Measurements from ENCODE around the gene CLCN7.

CLCN7 gene

DNA sequence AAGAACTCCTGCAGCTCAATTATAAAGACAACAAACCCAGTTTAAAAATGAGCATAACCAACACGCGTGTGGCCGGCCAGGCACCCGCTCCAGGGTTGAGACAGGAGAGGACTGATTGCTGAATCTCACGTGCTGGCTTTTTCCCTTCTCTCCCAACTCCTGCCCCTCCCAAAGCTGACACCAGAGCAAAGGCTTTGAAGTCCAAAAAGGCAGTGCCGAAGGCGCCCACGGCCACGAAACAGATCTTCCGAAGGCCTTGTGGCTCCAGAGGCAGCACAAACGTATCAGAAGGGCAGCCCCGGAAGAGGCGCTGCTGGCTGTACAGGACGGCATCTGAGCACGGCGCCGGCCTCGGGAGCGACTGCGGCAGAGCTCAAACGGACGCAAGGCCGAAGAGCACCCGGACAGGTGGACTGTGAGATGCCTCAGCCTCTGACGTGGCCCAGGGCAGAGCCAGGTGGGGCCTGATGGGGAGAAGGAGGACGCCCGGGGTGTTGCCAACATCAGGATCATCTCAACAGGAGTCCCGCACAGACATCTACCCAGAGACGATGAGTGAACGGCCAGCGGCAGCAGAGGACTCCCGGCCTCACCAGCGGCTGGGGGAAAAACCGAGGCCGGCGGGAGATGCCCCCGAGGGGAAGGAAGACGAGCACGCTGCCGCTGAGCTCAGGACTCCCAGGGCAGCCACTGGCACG, 10.5 kb downstream of the CLCN7 start:
- DNase-seq (ENCODE audit: low read depth in 2 of 2): no peak

DNA sequence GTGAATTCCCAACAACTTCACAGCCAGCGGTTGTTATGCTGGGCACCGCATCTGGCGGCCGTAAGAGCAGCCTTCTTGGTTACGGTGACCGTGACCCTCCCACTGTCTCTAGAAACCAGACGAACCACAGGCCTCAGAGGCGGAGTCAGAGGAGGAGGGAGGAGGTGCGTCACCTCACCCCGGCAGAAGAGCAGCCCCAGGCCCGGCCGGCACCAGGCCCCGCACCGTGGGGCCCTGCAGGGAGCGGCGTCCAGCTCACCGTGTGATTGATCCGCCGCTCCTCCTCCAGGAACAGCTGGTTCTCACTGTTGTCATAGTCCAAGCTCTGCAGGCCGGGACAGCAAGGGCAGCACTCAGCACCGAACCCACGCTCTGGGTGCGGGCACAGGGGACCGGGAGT, 13.7 kb downstream of the CLCN7 start:
- DNase-seq (ENCODE audit: low read depth in 2 of 2): no peak

DNA sequence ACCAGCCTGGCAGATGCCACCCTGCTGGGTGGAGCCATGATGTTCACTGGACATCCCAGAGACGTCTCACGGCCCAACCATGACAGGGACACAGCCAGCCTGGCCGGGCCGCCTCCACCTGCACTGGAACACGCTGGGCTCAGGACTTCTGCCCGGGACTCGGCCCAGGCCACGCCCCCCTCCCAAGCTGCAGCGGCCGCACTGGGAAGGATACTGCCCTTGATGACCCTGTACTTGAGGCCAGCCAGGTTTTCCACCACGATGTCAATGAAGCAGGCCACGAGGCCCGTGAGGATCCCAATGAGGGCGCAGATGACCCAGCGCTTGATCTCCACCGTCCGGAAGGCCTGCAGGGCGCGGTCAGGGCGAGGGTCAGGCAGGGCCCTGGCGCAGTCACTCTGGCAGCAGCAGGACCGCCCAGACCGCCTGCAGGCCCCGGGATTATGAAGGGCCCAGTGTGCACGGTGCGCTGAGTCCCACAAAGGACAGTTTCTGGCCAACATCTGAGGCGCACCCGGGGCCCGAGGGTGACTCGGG, 14.2 kb downstream of the CLCN7 start:
- DNase-seq (ENCODE audit: low read depth in 2 of 2): no peak

DNA sequence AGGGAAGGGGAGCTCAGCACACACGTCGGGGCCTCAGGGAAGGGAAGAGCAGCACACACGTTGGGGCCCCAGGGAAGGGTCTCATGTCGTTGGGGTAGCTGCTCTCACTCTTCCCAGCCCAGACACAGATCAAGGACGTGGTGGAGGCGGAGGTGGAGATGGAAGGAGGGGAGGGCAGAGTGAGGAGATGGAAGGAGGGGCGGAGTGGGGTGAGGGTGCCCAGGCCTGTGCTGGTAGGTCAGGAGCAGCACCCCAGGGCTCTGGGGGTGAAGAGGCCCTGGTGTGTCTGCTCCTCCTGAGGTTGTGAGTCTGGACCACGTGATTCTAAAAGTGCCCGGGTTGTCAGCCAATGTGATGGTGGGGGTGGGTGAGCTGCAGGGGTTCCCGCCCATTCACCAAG, 14.9 kb downstream of the CLCN7 start:
- no peak for DNase-seq (ENCODE audit: low read depth in 2 of 2)

DNA sequence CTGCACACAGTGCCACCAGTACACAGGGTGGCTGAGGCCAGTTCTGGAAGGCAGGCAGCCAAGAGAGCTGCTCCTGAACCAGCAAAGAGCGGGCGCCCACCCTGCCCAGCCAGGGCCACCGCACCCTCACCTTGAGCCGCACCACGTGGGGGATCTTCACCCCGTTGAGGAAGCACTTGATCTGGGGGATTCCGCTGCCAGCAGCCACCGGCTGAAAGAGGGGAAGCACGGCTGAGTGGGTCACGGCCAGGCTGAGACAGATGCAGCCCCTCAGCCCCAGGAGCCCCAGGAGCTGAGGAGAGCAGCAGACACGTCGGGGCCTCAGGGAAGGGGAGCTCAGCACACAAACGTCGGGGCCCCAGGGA, 15.9 kb downstream of the CLCN7 start:
- DNase-seq (ENCODE audit: low read depth in 2 of 2): no peak

DNA sequence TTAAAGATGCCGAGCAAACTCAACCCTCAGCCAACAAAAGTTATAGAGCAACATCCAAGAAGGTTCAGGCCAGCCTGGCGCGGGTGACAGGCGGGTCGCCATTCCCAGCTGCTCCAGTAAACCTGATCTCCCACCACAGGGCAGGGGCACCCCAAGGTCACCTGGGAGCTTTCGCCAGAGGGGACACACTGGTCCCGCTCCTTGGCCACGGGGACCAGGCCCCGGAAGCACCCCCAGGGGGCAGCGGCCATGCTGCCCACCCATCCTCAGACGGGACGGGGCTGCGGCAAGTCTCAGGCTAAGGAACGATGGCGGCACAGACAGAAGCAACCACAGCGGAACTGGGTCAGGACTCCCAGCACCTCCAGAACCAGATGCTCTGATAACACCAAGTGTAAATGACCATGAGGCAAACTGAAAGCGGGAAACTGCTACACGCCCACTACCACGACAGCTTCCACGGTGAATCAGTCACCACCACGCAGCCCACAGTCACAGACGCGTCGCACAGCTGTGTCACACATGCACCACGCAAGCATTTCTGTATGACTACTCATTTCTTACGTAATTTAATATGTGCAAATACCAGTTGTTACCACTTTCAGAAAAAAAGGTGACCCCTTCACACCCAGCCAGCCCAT, 16.4 kb downstream of the CLCN7 start:
- no peak for DNase-seq (ENCODE audit: low read depth in 2 of 2)

DNA sequence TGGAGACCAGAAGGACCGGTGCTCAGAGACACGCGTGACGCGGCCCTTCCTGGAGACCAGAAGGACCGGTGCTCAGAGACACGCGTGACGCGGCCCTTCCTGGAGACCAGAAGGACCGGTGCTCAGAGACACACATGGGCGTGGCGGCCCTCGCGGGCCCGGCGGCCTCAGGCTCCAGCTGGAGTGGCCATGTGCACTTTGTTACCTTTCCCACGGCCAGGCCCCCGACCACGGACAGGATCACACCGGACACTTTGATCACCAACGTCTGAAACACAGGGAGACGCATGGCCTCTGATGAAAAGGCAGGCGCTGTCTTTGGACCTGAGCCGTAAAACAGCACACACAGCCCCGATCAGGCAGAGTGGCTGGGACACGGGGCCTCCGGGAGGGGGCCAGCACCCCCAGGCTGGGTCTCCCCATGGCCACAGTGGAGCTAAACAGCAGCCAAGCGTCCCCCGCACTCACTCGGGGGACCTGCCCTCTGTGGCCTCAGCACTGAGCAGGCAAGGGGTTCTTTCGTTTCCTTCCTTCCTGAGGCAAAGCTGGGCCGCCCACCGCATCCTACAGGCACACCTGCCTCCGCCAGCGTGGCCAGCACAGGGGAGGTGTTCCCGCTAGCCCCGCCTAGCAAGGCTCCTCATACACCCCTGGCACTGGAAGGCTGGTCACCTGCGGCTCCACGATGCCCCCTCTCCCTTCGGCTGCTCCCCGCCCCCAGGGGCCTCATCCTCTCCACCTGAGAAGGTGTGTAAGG, 17.2 kb downstream of the CLCN7 start:
- no peak for DNase-seq (ENCODE audit: low read depth in 2 of 2)

DNA sequence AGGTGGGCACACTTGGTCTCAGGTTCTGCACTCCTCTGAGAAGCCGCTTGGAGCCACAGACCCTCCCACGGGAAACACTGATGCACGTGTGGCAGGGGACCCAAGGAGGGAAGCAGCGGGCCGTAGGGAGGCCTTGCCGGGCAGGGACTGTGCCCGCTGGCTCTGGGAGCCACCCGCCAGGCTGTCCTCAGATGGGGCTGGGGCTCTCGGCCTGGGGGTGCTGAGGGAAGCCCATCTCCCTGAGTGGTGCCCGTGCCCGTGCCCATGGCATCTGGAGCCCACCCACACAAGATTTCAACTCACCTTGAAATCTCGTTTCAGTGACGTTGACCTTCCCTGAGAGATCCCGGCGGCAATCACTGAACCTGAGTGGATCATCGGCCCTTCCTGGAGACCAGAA, 17.9 kb downstream of the CLCN7 start:
- DNase-seq (ENCODE audit: low read depth in 2 of 2): no peak

DNA sequence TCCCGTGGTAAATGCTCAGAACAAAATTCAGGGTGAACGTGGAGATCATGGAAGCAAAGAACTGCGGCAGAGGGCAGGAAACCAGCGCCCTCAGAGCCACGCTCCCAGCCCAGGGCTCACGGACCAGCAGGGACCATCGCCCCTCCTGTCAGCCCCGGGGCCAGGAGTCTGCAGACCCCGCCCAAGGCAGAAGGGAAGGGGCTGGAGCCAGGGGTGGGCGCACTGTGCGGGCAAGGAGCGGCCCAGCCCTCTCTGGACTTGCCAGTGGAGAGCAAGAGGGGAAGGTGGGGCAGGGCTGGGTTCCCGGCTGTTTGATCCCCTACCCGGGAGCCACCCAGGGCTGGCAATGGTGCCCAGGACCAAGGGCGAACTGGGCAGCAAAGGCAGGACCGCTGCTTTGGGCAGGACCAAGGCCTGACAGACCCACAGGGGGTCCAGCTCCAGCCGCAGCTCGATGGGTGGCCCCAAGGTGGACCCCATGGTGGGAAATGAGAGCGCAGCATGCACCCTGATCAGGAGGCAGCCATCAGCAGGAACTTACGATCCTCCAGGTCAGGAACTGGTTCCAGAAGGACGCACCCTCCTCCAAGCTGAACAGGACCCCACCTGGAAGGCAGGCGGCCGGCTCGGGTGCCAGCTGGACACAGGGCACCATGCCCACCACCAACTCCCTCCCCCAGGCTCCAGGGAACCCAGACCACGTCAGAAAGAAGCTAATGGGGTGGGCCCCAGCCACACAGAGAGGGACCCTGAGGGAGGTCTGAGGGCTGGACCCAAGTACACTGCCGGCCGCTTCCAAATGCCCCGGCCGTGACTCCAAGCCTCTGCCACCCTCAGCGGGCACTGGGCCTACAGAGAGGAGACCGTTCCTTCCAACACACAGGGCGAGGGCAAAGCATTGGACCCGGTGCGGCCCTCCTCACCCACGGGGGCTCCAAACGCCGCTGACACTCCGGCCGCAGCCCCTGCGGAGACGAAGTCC, 19.3 kb downstream of the CLCN7 start:
- no peak for DNase-seq (ENCODE audit: low read depth in 2 of 2)

DNA sequence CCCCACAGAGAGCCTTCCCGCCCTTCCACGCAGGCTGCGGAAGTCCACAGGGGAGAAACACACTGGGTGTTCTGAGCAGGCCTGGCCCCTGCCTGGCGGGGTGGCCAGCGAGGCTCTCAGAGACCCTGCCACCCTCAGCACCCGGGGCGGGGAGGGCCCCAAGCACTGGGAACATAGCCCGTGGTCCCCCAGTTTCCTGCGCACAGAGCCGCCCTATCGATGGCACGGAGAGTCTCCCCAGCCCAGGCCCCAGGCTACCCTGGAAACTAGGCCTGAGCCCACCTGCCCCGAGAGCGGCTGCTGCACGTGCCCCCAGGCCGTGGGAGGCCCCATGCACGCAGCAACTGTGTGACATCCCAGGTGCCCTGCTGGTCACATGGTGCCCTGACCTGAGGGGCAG, 20.3 kb downstream of the CLCN7 start:
- no peak for DNase-seq (ENCODE audit: low read depth in 2 of 2)

DNA sequence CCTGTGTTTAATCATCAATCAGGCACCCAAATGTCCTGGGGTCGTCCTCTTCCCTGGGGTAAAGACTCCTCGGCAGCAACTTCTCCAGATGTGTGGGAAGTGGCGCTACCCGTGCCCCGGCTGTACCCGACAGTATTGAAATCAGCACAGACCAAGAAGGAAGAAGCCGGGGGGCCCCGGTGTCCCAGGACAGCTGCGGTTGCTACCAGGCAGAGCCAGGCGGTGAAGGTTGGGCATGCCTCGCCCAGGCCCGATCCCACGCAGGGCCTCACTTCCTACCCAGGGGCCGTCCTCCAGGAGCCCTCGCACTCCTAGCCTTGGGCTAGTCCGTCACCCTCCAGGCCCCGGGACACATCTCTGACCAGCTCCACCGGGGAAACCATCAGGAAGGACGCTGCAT, 21.5 kb downstream of the CLCN7 start:
- DNase-seq (ENCODE audit: low read depth in 2 of 2): no peak

DNA sequence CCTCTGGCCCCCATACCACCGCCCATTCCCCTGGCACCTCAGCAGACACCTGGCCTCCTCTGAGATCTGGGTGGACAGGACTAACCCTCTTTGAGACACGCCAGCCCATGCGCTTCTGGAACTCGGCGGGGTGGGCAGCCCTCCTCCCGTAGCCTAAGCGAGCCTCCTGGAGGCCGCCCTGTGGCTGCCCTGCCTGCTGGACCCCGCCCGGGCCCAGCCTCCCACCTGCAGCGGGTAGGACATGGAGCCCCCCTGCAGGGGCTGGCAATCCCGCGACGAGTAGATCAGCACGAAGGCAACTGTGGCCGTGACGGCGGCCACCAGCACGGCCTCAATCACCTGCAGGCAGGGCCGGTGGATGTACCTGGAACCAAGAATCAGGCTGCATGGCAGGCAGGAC, 22.3 kb downstream of the CLCN7 start:
- DNase-seq (ENCODE audit: low read depth in 2 of 2): no peak

DNA sequence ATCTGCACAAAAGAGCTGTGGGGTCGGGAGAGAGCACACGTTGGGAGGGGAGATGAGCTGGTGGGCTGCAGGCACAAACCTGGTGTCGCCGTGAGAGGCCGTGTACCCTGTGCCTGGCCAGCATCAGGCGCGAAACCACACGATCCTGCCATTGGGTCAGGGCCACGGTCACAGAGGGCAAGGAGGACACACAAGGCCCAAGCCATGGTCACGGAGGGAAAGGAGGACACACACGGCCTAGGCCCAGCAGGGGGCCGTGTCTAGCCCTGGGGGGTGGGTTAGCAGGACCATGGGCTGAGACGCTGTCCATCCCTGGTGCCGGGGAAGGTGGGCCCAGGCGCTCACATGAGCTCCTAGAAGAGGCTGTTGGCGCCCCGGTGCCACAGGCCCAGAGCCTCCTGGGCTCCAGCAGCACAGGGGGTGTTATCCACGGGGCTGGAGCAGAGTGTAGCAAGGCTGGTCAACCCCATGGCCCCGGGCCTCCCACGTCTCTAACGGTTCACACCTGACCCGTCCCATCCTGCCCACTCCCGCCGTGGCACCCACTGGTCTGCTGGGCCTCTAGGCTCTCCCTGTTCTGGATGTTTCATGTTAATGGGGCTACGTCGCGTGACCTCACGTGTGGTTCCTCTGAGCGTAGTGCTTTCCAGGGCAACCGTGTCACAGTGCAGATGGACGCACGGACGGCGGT, 23.0 kb downstream of the CLCN7 start:
- DNase-seq (ENCODE audit: low read depth in 2 of 2): no peak

DNA sequence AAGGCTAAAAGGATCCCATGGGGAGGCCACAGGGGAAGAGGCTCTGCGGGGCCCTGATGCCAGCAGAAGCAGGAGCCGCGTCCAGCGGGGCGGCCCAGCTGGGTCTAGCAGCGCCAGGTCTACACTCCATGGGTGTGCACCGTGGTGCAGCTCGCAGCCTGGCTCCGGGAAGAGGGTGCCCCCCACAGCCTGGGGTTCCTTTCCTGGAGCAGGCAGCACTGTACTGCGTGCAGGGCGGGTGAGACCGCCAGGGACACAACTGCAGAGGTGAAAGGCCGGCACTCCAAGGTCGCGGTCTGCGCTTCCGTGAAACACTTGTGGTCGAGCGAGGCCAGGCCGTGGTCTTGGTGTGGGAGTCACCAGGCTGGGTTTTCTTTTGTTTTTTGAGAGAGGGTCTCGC, 24.0 kb downstream of the CLCN7 start:
- no peak for DNase-seq (ENCODE audit: low read depth in 2 of 2)

DNA sequence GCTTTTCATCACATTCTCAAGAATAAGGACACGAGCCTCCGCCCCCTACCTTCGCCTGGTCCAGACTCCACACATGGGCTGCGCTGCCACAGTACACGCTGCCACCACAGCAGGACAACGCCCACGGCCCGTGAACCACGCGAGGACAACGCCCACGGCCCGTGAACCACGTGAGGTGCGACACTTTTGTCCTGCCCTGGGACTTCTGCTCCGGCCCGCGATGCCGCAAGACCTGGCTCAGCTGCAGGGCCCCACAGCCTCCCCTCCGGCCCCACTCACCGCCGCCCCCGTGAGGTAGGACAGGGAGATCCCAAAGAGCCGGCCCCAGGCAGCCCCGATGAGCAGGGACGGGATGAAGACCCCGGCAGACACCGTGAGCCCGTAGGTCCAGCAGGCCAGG, 24.6 kb downstream of the CLCN7 start:
- no peak for DNase-seq (ENCODE audit: low read depth in 2 of 2)

DNA sequence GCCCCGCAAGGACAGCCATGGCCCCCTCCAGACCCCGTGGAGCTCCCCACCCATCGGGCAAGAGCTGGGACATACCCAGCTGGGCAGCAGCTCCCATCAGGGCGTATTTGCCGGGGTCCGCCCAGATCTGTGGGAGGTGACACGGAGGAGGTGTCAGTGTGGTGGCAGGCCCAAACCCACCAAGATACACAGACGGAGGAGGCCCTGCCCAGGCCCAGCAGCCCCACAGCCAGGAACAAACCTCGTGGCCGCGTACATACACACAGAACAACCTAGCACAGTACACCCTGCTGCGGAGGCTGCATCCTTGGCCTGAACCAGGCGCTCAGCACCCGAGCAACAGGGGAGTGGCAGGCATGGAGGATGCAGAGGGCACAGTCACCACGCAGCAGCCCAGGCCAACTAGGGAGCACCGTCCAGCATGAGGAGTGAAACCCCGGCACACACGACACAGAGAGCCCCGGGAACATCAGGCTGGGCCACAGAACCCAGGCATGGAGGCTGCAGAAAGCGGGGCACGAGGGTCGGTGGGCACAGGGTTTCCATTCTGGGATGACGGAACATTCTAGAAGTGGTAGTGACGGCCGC, 25.5 kb downstream of the CLCN7 start:
- no peak for DNase-seq (ENCODE audit: low read depth in 2 of 2)

DNA sequence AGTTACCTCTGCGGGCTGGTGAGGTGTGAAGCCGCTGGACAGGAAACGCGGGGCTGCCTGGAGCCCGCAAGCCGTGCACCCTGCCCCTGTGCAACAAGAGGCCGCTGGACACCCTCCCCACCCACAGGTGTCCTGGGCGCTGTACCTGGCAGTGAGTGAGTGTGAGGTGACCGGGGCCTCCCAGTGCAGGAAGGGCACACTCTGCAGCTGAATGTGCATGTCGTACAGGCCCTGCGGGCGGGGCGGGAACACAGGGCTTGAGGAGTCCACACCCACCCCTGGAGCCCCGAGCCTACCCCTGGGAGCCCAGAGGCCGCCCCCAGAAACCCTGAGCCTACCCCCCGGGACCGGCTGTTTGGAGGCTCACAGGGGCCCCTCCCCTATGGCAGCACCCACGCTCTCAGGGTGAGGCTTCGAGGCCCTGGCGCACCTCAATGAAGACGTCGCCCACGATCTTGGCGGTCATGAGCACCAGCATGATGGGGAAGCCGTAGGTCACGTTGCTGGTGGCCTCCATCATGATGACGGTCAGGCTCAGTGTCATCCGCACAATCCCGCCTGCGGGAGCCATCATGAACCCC, 26.2 kb downstream of the CLCN7 start:
- DNase-seq (ENCODE audit: low read depth in 2 of 2): no peak

DNA sequence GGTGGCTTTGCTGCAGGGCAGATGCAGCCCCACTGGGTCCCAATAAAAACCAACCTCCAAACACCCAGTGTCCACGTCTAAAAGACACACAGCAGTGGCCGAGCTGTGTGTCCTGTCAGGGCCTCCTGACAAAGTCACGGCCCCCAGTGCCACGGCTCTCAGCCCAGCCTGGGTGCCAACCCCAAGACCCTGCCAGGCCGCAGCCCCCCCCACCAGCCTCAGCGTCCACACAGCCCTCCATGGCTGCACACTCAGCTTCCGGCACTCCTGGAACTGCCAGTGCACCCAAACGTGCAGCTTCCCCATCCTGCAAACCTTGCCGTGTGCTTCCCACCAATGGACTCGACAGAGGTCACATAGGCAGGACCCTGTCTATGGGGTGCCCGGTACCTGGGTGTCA, 26.9 kb downstream of the CLCN7 start:
- no peak for DNase-seq (ENCODE audit: low read depth in 2 of 2)

DNA sequence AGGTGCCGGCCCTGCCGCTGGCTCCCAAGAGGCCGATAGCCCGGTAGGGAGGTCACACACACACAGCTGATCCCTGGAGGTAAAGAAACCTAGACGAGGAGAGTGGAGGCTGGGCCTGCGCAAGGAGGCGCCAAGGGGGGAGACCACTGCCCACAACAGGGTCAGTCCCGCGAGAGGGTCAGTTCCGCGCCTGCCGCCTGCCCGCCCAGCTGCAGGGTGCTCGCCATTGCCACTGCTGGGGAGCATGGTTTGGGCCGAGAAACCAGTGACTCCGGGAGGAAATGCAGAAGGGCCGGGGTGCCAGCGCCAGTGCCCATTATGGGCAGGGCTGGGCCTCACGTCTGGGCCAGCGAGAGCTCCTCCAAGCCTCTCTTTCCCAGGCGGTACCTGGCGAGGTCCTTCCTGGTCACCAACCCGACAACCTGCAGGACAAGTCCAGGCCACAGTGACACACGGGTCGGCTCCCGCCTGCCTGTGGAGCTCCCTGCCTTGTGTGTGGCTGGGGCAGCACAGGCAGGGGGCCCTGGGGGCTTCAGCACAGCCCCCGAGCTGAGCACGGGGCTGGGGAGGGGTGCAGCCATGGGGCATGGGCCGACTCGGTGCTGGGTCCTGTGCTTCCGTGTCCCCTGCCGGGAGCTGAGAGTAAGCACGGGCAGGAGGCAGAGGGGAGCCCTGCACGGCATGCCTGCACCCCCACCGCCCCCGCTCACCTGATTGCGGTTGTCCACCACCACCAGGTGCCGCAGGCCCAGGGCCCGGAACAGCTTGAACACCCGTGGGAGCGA, 28.3 kb downstream of the CLCN7 start:
- DNase-seq (ENCODE audit: low read depth in 2 of 2): no peak
